ENCODE results near the gene PRKG1. TPM values are rescaled to one million over a fixed set of nuclear protein-coding genes. Genes with fewer than 3 reads are reported as not detected.

The PRKG1 gene
- total RNA-seq, 1 experiment from 2014 or later = 10.4 TPM

DNA sequence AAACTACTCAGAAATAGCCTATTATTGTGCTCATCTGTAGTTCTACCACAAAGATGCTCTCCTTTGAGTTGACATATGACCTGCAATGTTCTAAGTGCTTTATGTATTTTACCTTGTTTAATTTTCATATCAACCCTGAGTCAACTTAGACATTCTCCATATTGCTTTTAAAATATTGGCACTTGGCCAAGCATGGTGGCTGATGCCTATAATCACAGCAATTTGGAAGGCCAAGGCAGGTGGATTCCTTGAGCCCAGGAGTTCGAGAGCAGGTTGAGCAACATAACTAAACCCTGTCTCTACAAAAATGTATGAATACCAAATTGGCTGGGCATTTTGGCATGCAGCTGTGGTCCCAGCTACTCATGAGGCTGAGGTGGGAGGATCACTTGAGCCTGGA, 50.6 kb downstream of the PRKG1 start:
- H3K4me1 Mint-ChIP-seq = 0 out of 4 replicates have a peak, but pooled peaks cover 0 to 3% of the 10 kb centered on the region in 2 experiments
- H4K5ac ChIP-seq (ENCODE audit: insufficient read length, low read depth, low read length) = no peak overlapping the region
- no peaks in the 10 kb centered on the region for H3K27me3 ChIP-seq (ENCODE audit: insufficient read depth, low read length)

More for the DNA sequence above, 50.6 kb downstream of the PRKG1 start:
- Histone ChIP-seq H3K27ac (ENCODE audit: insufficient read length, low read depth, low read length) (no peak overlapping the region), H2AK5ac (ENCODE audit: insufficient read length, low read length) (no peak overlapping the region), H3K4me1 (ENCODE audit: insufficient read depth, low read length) (no peaks in the 10 kb centered on the region), H2BK20ac (ENCODE audit: low read depth, low read length, poor library complexity, severe bottlenecking) (no peak overlapping the region), H3K9me3 (ENCODE audit: control insufficient read depth, low read depth, low read length) (no peaks in the 10 kb centered on the region), H3K79me1 (ENCODE audit: insufficient read depth, low read depth, low read length, poor library complexity, severe bottlenecking) (no peaks in the 10 kb centered on the region), H2BK12ac (ENCODE audit: insufficient read length, low read depth, low read length) (no peak overlapping the region), H4K8ac (replicated peaks; ENCODE audit: insufficient read length, low read depth, low read length) (no peak overlapping the region), H3K56ac (ENCODE audit: insufficient read length, low read depth, low read length) (no peak overlapping the region), H4K20me1 (ENCODE audit: control insufficient read depth, insufficient read depth, insufficient read length) (no peaks in the 10 kb centered on the region), H3K79me2 (ENCODE audit: insufficient read depth, low read length) (no peaks in the 10 kb centered on the region), H4K91ac (ENCODE audit: insufficient read length, low read depth, low read length) (no peak overlapping the region), H3T11ph (ENCODE audit: low read length) (no peak overlapping the region), H3K4me2 (ENCODE audit: insufficient read depth, insufficient read length, low read length) (no peak overlapping the region), H3K23me2 (ENCODE audit: insufficient read length, low read depth, low read length, poor library complexity, severe bottlenecking) (no peaks in the 10 kb centered on the region), H2BK120ac (ENCODE audit: low read depth, low read length, poor library complexity, severe bottlenecking) (no peak overlapping the region), H2BK15ac (ENCODE audit: low read depth, low read length) (no peak overlapping the region), H3K23ac (ENCODE audit: insufficient read length, low read depth, low read length) (no peak overlapping the region), H3K14ac (ENCODE audit: insufficient read depth, low read length) (no peak overlapping the region), H3K9ac (ENCODE audit: extremely low read depth, insufficient read length, low read length) (no peak overlapping the region), H2AFZ (ENCODE audit: low read length) (no peak overlapping the region), H3K4ac (ENCODE audit: low read depth, low read length) (no peak overlapping the region), H3K18ac (ENCODE audit: insufficient read length, low read depth, low read length) (no peak overlapping the region), H2BK5ac (ENCODE audit: insufficient read length, low read length) (no peak overlapping the region)
- WGBS (ENCODE audit: extremely low coverage, insufficient read length, low lambda C conversion rate) = no CpG with 5 or more reads among the region's 1 CpG
- Mint-ChIP-seq H3K9me3 (peaks cover 7 to 8% of the 10 kb centered on the region in 2 experiments; a peak in 3 of 5 replicates), H3K27me3 (ENCODE audit: low read depth) (no peaks in the 10 kb centered on the region), H3K27ac (no peak overlapping the region), H3K36me3 (ENCODE audit: insufficient read depth in 1 of 3, low read depth in 3 of 3) (peaks cover 0 to 9% (median 7%) of the 10 kb centered on the region in 3 experiments; a peak in 6 of 7 replicates), H3K4me3 (no peak overlapping the region)
- TF ChIP-seq, protein P1, sequence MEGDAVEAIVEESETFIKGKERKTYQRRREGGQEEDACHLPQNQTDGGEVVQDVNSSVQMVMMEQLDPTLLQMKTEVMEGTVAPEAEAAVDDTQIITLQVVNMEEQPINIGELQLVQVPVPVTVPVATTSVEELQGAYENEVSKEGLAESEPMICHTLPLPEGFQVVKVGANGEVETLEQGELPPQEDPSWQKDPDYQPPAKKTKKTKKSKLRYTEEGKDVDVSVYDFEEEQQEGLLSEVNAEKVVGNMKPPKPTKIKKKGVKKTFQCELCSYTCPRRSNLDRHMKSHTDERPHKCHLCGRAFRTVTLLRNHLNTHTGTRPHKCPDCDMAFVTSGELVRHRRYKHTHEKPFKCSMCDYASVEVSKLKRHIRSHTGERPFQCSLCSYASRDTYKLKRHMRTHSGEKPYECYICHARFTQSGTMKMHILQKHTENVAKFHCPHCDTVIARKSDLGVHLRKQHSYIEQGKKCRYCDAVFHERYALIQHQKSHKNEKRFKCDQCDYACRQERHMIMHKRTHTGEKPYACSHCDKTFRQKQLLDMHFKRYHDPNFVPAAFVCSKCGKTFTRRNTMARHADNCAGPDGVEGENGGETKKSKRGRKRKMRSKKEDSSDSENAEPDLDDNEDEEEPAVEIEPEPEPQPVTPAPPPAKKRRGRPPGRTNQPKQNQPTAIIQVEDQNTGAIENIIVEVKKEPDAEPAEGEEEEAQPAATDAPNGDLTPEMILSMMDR (conservative IDR thresholded peaks at IDR 0.05) = no peak
- DNase-seq = no peak

All from H9 (cell line).